ENCODE results near the gene FYB1.

DNA sequence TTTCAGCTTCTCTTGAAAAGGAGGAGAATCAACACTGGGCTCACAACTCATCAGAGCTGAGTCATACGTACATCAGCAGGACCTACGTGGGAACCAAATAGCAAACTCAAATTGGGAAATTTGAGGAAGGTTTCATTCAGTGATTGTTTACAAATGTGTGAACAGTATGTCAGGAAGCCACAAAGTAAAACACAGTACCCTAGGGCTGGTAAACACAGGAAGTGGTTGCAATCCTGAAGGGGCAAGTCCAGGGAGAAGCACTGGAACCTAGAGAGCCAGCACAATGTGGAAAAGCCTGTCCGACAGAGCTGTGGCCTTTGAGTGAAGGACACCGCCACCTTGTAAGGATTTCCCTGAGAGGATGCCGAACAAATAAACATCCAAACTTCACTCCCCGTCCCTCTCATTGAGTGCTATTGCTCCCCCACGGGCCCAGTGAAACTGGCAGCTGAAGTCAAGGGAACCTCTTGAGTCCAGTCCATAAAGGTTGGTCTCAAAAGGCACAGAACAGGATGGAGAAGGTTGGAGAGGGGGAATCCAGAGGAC is 118.4 kb downstream of the FYB1 start:
- TF ChIP-seq, protein P1, sequence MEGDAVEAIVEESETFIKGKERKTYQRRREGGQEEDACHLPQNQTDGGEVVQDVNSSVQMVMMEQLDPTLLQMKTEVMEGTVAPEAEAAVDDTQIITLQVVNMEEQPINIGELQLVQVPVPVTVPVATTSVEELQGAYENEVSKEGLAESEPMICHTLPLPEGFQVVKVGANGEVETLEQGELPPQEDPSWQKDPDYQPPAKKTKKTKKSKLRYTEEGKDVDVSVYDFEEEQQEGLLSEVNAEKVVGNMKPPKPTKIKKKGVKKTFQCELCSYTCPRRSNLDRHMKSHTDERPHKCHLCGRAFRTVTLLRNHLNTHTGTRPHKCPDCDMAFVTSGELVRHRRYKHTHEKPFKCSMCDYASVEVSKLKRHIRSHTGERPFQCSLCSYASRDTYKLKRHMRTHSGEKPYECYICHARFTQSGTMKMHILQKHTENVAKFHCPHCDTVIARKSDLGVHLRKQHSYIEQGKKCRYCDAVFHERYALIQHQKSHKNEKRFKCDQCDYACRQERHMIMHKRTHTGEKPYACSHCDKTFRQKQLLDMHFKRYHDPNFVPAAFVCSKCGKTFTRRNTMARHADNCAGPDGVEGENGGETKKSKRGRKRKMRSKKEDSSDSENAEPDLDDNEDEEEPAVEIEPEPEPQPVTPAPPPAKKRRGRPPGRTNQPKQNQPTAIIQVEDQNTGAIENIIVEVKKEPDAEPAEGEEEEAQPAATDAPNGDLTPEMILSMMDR (IDR thresholded peaks at IDR 0.05; ENCODE audit: low read depth, low read length) = no peak
- TF ChIP-seq, protein P2, sequence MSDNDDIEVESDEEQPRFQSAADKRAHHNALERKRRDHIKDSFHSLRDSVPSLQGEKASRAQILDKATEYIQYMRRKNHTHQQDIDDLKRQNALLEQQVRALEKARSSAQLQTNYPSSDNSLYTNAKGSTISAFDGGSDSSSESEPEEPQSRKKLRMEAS (IDR thresholded peaks at IDR 0.05; ENCODE audit: low read depth, low read length) = no peak

Measured in NB4 (cell line).